ENCODE data around the gene ANXA8L1.
"Not testable (repeated sequence)": the region's sequence is repeated elsewhere in the genome, so short reads cannot be mapped to it uniquely, and the experiment has no call there.

GRCh38 chr10:46419570-46420379, 44.2 kb downstream of the ANXA8L1 start:
- not testable (repeated sequence) for TF ChIP-seq CTCF (IDR thresholded peaks at IDR 0.05); EZH2 (IDR thresholded peaks at IDR 0.05; ENCODE audit: borderline replicate concordance, insufficient read depth, low read depth, low read length, poor library complexity, severe bottlenecking)

All from B cell (primary cell).